Activated T-cell treated with anti-CD3 and anti-CD28 coated beads, Interleukin-2, amount 50 U/mL, for 48 hours (primary cell): ENCODE data around the gene HSD17B7.
A peak's percentile ranks its signal among the peaks of the same experiment; 100 is the strongest.
"Not testable (repeated sequence)": the region's sequence is repeated elsewhere in the genome, so short reads cannot be mapped to it uniquely, and the experiment has no call there.

ENCODE experiments used
- DNase-seq, 2 experiments: peaks; one replicate each; pipeline ENCODE4 v3.0.0-alpha.2; 2020

The HSD17B7 gene

DNA sequence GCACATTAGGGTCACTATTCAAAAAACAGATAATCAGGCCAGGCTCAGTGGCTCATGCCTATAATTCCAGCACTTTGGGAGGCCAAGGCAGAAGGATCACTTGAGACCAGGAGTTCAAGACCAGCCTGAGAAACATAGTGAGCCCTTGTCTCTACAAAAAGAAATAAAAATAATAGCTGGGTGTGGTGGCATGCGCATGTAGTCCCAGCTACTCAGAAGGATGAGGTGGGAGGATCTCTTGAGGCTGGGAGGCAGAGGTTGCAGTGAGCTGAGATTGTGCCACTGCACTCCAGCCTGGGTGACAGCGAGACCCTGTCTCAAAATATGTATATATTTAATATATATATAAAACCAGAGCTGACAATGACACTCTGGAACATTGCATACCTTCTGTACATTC is 21.9 kb downstream of the HSD17B7 start:
- not testable (repeated sequence) for DNase-seq

DNA sequence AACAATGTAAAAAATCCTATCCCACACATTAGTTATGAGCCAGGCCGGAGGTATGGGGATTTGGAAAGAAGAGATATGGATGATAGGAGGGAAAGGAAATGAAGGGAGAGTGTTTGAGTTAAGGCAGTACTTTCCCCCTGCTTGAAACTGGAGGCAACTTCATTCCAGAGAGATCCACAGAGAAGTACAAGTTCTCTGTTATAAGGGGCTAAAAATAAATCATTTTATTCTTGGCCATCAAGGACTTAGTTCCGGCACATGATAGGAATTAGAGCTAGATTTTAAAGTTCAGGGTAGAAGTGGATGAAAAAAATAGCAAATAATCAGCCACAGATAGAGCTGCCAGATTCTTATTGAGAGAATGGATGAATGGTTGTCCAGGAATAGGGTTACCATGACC is 27.6 kb downstream of the HSD17B7 start:
- DNase-seq, result not testable (repeated sequence)

DNA sequence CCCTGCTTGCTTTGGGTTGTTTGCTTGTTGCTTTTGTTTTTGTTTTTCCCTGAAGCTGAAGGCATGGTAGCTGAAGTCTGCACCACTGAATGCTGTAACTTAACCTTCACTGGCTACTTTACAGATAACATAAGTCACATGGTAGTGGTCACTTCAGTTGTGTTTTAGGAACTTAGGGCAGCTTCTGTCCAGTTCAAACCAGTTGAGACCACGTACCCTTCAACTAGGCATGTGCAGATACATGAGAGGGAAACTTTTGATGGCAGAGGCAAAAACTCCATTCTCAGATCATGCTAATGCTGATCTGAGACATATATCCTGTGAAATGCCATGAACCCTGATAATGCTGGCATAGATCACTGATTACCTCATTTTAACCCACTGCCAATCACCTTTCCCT is 28.2 kb downstream of the HSD17B7 start:
- DNase-seq, result not testable (repeated sequence)

DNA sequence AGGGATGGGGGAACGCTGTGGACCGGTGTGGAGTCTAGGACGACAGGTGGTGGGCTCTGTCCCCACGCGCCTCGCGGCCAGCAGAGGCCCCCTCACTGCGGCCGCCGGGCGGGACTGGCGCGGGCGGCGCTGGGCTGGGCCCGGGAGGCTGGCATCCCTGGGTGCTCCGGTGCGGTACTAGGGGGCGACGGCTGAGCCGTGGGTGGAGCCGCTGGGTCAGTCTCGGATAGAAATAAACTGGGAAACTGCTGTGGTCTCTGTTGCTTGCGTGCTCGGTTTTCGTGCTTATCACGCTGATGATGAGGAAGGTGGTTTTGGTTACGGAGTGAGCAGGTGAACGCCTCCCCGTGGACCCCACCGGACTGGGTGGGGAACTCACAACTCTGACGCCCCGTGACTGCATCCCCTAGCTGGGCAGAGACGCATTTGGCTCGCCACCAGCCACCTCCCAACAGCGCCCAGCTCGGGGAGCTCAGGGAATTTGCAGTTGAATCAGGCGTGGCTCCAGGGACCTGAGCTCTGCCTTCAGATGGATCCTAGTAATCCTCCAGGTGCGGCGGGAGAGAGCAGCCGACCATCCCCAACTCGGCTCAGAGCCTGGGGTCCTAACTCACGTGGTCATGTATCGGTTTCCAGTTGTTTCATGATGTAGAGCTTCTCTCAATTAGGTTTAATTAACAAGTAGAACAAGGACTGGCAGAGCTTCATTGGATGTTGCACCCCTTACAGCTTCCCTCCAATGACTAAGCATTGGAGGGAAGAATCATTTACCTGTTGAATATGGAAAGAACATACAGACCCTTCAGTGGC is 32.1 kb downstream of the HSD17B7 start:
- peak in 1 of 2 experiments; percentile 26 for DNase-seq

DNA sequence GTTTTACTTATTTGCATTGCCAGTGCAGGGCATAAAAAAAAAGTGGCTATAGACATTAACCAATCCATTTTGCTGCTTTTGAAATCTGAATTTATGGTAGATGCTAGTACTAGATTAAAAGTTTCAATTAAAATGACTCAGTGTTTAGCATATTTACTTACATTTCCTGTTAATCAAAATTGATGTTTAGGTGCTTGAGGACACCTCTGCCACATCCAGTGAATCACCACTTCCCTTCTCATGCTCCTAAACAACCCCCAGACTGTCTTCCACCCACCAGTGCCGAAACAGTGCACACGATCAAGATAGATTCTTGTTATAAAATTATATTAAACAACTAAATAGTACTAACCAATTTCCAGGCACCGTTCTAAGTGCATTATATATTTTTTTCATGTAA is 32.7 kb downstream of the HSD17B7 start:
- DNase-seq, result no peak

DNA sequence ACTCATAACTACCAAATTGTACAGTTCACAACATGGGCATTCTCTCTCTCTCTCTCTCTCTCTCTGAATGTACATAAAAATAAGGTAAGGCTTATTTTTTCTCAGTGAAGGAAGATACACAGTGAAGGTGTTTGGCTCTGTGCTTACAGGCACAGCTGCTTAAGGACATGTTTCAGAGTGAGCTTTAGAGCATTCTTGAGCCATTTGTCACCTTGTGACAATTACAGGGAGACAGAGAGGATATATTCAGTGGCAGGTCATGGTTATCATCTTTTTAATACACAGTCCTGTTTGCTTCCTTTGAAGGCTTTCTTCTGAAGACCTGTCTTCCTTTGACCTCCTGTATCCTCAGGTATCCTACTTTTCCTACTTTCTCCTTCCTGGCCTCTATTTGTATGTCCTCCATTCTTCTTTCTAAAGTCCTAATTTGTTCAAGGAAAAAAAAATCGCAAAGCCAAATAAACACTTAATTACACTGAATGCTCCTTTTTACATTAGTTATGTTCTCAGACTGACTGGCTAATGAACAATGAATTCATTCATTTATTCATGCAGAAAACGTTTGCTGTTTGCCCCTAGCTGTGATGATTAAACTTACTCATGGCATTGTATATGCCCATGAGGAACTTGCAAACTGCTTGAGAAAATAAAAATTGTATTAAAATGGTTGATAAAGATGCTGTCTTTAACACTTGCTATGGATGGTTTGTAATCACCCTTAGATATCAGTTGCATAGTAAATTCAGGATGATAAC is 33.4 kb downstream of the HSD17B7 start:
- no peak for DNase-seq

DNA sequence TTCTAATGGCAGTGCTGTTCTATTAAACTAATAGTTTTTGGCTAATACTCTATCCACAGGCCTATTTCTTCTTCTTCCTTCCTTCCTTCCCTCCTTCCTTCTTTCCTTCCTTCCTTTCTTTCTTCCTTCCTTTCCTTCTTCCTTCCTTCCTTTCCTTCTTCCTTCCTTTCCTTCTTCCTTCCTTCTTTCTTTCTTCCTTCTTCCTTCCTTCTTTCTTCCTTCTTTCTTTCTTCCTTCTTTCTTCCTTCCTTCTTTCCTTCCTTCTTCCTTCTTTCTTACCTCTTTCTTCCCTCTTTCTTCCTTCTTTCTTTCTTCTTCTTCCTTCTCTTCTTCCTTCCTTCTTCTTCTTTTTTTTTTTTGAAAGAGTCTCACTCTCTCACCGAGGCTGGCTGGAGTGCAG is 38.8 kb downstream of the HSD17B7 start:
- DNase-seq, result no peak

DNA sequence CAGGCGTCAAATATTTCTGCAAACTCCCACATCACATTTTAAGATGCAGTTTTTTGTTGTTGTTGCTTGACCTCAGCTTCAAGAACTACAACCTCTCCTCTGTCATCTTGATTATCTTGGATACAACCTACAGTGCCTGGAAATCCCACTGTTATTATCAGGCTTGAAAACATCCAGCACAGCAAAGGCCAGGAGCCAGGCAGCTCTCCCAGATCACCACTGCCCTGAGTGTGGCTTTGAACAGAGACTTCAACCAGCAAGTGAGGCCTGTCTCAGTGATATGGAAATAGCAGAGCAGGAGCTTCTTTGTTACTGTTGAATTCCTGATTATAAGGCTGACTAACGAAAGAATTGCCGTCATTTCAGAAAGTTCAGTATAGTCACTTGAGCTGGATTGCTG is 42.0 kb downstream of the HSD17B7 start:
- DNase-seq, result no peak

DNA sequence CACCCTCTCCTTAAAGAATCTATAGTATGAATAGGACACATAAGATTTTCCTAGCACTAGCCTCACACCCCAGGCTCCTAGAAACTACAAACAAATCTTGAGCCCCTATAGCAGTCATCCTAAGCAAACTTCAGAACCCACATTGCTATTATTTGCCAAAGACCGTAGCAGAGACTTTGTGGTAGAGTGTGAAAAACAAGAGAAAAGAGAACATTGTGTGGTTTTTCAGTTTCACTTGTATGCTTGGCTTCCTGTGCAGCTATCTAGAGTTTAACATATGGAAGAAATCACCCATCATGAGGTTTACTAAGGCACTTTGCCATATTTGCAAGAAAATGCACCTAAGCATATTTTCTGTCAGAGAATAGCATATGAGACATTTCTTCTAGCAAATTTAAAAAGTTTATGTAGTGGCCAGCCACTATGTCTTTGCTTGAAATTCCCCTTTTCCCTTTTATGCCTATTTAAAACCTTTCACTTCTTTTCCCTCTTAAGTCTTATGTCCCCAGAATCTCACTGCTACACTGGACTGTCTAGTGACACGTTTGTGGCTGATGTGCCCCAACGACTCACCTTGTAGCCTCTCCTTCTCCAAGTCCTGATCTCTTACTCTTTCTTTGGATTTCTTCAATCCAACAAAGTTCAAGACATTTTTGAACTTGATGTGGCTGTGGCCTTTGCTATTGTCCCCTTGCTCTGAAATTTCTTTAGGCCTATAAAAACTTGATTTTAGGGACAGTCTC is 44.8 kb downstream of the HSD17B7 start:
- DNase-seq, result no peak

DNA sequence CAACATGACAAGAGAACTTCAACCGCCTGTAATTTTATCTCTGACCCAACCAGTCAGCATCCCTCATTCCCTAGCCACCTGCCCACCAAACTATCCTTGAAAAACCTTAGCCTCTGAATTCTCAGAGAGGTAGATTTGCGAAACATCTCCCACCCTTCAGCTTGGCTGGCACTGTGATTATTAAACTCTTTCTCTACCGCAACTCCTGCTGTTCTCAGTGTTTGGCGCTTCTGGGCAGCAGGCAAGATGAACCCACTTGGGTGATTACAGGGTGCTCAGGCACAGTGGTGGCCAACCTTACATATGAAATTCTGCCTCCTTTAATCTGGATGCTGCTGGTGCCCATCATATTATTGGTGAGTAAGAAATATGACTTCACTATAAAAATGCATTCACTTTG is 48.4 kb downstream of the HSD17B7 start:
- DNase-seq, result no peak

DNA sequence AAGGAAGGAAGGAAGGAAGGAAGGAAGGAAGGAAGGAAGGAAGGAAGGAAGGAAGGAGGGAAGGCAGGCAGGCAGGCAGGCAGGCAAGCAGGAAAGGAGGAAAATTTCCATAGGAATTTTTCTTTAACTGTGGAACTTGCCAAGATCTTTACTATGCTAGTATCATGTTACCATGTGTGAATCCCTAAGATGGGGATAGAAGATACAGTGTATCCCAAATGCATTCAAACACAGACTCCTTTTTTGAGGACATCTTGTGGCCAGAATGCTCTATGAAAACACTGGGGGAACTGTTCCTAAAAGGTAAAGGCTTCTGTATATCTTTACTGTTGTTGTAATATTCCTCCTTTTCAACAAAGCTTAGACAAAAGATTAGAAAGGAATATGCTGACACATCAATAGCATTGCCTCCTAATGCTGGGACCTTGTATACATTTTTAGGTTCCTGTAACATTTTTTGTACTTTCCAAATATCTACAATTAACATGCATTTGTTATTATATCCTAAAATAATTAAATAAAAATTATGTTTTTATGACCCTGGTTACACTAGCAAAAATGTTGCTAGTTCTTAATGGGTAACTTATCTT is 49.8 kb downstream of the HSD17B7 start:
- no peak for DNase-seq

DNA sequence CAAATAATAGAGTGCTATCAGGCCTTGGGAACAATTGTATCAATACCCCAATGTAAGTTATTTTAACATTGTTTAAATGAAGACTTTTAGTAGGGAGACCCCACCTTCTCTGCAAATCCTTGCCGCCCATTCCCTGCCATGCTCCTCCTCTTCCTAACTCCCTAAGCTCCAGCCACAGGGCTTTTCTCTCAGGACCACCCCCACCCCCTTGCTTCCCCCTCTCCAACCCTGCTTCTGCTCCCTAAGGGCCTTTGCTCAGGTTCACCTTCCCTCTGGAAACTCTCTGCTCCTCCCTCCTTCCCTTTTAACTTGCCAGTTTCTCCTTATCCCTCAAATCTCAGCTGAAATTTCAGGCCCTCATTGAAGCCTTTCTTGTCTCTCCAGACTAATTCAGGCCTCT is 53.7 kb downstream of the HSD17B7 start:
- no peak for DNase-seq

DNA sequence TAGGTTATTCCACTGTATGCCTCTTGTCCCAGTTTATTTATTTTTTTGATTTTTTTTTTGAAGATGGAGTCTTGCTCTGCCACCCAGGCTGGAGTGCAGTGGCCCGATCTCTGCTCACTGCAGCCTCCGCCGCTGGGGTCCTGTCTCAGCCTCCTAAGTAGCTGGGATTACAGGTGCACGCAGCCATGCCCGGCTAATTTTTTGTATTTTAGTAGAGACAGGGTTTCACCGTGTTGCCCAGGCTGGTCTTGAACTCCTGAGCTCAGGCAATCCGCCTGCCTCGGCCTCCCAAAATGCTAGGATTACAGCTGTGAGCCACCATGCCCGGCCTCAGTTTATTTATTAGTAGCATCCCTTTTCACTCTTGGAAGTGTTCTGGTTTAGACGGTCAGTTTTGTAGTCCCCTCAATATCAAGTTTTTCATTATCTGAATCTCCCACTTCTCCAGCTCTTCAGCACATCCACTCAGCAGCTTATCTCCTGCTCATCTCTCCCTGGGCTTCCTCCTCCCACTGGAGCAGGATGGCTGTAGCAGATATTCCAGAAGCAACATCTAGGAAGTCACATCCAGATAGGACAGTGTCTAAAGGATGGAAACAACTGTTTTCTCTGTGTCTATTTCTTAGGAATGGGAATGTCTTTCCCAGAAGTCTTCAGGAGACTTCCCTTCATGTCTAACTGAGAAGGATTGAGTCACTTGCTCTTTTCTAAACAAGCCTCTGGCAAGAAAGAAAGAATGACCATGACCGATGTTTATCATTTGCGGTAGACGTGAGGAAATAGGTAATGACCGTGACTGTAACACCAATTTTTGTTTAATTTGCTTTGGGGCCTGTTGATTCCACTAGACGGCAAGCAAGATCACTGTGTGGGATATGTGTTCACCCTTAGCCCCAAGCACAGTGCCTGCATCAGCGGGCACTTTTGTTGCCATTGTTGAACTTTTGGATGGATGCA is 56.0 kb downstream of the HSD17B7 start:
- no peak for DNase-seq

DNA sequence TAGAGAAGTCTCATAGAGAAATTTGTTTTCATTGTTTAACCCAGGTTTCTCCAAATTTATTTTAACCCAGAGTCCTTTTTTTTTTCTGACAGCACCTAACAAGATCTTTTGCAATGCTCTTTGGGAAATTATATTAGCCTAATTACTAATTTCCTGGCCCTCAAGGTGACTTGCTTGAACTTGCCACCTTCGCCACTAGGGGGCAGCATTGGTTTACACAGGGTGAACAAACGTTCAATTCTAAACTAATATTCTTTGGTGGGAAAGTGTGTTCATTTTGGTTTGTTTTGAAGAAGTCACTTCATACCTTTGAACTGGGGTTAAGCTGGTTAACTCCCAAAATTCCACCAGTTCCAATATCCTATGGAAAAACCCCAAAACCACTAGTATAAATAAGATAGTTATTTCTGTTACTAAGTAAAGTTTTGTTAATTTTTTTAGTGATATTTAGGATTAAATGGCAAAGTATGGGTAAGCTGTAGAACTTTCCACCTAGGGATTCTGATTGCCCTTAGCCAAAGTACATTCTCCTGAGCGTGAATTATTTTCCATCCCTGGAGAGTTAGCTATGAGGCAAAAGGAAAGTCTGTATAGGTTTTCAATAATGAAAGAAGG is 57.4 kb downstream of the HSD17B7 start:
- DNase-seq, result peak; percentile 83 to 92

DNA sequence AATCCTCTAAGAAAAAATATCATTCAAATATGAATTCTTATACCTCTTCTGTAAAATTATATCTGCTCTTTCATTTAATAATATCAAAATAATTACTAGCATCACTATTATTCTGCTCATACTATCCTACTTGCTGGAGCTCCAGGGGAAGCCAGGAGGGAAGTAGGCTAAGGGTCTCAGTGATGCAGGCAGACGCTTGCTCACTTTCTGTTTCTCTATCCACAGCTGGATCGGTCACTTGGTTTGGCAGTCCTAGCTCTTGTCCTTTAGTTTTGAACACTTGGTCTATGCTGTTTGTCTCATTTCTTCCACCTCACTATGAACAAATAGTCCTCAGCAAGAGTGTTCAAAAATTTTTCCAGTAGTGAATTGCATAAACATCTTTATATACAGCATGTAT is 59.2 kb downstream of the HSD17B7 start:
- DNase-seq, result no peak

DNA sequence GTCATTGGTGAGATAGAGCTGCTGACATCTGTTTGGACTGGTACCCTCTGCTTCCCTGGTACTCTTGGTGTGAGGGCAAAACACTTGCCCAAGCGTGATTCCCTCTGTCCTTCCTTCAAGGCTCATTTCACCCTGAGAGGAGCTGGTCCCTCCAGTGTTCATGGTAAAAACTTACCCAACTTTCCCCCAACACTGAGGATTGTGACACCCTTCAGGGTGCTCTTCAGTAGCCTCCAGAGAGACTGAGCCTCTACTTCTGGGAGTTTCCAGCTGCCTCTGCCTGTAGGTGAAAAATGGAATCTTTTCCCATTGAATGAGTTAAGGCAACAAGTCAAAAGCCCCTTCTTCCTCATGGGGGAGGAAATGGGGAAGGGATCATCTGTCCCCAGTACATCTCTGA is 60.8 kb downstream of the HSD17B7 start:
- DNase-seq, result no peak

DNA sequence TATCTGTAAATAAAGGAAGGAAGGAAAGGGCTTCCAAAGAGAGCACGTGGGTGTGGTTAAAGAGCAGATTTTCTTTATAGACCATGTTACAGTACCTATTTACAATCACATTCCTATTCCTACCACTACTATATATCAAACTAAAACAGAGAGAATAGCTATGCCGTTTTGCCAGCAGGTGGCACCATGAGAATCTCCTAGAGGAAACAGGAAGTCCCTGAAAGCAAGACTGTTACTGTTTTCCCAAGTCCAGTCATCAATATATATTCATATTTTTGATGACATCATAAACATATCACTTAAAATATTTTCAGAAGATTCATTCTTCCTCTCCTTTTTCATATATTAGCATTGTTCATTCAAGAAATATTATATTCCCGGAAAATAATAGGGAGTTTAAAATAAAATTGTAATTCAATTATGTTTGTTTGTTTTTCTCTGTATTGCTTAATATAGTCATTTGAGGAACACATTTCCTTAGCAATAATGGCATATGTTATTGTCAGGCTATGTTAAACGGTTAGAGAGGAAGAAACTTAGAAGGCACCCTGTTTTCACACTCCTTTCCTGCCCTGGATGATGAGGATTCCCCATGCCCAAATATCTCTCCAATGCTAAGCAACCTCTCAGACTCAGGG is 63.9 kb downstream of the HSD17B7 start:
- peak; percentile 47 to 59 for DNase-seq

DNA sequence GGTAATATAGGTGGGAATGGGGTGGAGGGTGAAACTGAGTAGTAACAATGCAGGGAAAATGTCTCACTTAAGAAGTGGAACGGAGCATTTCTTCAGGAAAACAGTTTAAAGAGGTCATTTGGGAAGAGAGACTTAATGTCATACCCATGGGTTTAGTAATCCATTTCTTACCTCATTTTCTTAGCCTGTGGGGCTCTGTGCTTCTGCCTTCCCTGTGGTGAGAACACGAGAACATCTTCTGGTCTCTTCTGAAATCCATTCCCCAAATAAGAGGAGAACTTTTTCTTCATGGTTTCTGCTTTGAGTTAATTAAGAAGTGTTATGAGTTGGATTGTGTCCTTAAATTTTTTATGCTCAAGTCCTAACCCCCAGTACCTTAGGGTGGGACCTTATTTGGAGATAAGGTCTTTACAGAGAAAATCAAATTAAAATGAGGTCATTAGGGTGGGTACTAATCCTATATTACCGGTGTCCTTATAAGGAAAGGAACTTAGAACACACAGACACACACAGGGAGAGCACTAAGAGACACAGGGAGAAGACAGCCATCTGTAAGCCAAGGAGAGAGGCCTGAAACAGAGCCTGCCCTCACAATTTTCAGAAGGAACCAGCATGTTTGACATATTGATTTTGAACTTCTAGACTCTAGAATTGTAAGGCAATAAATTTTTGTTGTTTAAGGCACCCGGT is 65.1 kb downstream of the HSD17B7 start:
- DNase-seq, result no peak

DNA sequence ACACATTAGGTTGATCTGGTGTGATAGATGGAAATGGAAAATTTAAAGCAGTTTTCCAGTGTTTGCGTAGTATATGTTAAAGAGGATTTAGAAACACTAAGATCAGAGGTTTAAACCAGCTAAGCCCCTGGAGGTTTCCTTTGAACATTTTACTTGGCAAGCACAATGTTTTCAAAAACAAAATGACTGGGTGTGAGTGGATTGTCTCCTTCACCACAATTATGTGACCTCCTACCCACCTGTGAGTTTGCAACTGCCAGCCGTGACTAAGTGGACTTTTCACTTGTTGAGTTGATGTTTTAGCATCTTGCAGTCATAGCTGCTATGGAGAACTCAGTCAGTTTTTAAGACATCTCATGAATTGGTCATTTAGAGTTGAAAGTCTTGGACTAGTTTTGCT is 65.8 kb downstream of the HSD17B7 start:
- no peak for DNase-seq

DNA sequence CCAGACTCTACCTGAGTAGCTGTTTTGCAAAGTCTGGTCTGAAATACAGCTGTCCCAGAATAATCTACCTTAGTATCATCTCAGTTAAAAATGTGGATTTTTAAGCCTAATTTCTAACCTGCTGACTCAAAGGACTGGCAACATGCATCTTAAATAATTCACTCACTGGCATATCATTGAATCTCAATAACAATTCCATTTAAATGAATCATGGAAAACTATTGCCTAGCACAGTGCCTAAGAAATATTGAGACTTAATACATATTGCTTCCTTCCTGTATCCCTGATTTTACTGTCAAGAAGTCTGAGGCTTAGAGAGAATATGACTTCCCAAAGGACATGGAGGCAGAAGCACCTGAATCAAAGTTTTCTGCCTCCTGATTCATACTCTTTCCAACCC is 67.3 kb downstream of the HSD17B7 start:
- DNase-seq, result no peak
